GM23338 (cell line): ENCODE data around the gene HDAC11. TPM values are rescaled to one million over a fixed set of nuclear protein-coding genes. Genes with fewer than 3 reads are reported as not detected.

Experiments used
- ATAC-seq: fragments of 200-7000 bp; cut with Tn5 transposase; 3 replicates; pipeline ENCODE4 v1.9.1; 2020
- DNase-seq: peaks from one replicate; pipeline ENCODE4 v3.0.0-alpha.2; 2015; ENCODE audit warnings: low spot score
- H2AFZ ChIP-seq: fragments of 200-600 bp; sonication (generic); 2 replicates; pipeline ENCODE4 v1.8.0; 2016; ENCODE audit warnings: antibody characterized with exemption, mild to moderate bottlenecking, moderate library complexity
- H3F3A ChIP-seq: fragments of 200-600 bp; sonication (generic); replicated peaks from 2 replicates; pipeline ENCODE4 v1.8.0; 2017; ENCODE audit warnings: antibody characterized with exemption, mixed run types, low read depth
- H3K27ac ChIP-seq: fragments of 200-600 bp; sonication (generic); 2 replicates; pipeline ENCODE4 v1.6.1; 2016; ENCODE audit warnings: low read depth
- H3K27me3 ChIP-seq: fragments of 200-600 bp; sonication (generic); 2 replicates; pipeline ENCODE4 v1.8.0; 2016; ENCODE audit warnings: mild to moderate bottlenecking, mixed run types, moderate library complexity; ENCODE audit not compliant: insufficient read depth
- H3K36me3 ChIP-seq: fragments of 200-600 bp; sonication (generic); 2 replicates; pipeline ENCODE4 v1.8.0; 2016; ENCODE audit warnings: mild to moderate bottlenecking; ENCODE audit not compliant: insufficient read depth
- H3K4me1 ChIP-seq: fragments of 200-600 bp; sonication (generic); 2 replicates; pipeline ENCODE4 v1.8.0; 2016; ENCODE audit warnings: mild to moderate bottlenecking, moderate library complexity; ENCODE audit not compliant: insufficient read depth
- H3K4me2 ChIP-seq: fragments of 200-600 bp; sonication (generic); 2 replicates; pipeline ENCODE4 v1.7.1; 2017; ENCODE audit warnings: mixed run types
- H3K4me3 ChIP-seq: fragments of 200-600 bp; sonication (generic); 2 replicates; pipeline ENCODE4 v1.6.1; 2016; ENCODE audit warnings: mixed run types
- H3K79me2 ChIP-seq: fragments of 200-600 bp; sonication (generic); replicated peaks from 2 replicates; pipeline ENCODE4 v1.8.0; 2017; ENCODE audit warnings: mild to moderate bottlenecking; ENCODE audit not compliant: insufficient read depth
- H3K9me2 ChIP-seq: fragments of 200-600 bp; sonication (generic); 2 replicates; pipeline ENCODE4 v1.8.0; 2017; ENCODE audit not compliant: insufficient read depth
- H4K20me1 ChIP-seq: fragments of 200-600 bp; sonication (generic); replicated peaks from 2 replicates; pipeline ENCODE4 v1.8.0; 2017; ENCODE audit warnings: mild to moderate bottlenecking; ENCODE audit not compliant: insufficient read depth
- H3K27ac Mint-ChIP-seq: 2 replicates; pipeline ENCODE4 v1.8.0; 2020; ENCODE audit warnings: inconsistent platforms, mild to moderate bottlenecking, moderate library complexity, mixed read lengths
- H3K27me3 Mint-ChIP-seq: 3 replicates; pipeline ENCODE4 v1.8.0; 2022; ENCODE audit warnings: low read depth, mild to moderate bottlenecking, moderate library complexity, mixed read lengths, inconsistent platforms; ENCODE audit not compliant: insufficient read depth, poor library complexity
- H3K36me3 Mint-ChIP-seq: 3 replicates; pipeline ENCODE4 v1.8.0; 2021; ENCODE audit warnings: low read depth, mild to moderate bottlenecking, inconsistent platforms, moderate library complexity, mixed read lengths
- H3K4me1 Mint-ChIP-seq: 3 replicates; pipeline ENCODE4 v1.8.0; 2020; ENCODE audit warnings: mild to moderate bottlenecking, inconsistent platforms, mixed read lengths
- H3K4me3 Mint-ChIP-seq: 3 replicates; pipeline ENCODE4 v1.8.0; 2021; ENCODE audit warnings: moderate library complexity, mild to moderate bottlenecking, inconsistent platforms, mixed read lengths
- H3K9me3 Mint-ChIP-seq: 3 replicates; pipeline ENCODE4 v1.8.0; 2020; ENCODE audit warnings: moderate library complexity, mild to moderate bottlenecking, inconsistent platforms, mixed read lengths
- CREB1 ChIP-seq: fragments of 250-450 bp; sonication (Bioruptor Pico); IDR thresholded peaks from 2 replicates; pipeline ENCODE4 v1.5.0; 2020; ENCODE audit warnings: low read depth, mild to moderate bottlenecking, moderate library complexity
- EZH2 ChIP-seq: fragments of 200-600 bp; sonication (generic); IDR thresholded peaks from one replicate; pipeline ENCODE4 v1.8.0; 2017; ENCODE audit warnings: antibody characterized with exemption, mild to moderate bottlenecking, low read depth; ENCODE audit not compliant: unreplicated experiment
- EZH2phosphoT487 ChIP-seq: fragments of 200-600 bp; sonication (generic); IDR thresholded peaks from one replicate; pipeline ENCODE4 v1.8.1; 2018; ENCODE audit warnings: antibody characterized with exemption; ENCODE audit not compliant: unreplicated experiment
- JUNB ChIP-seq: IDR thresholded peaks from one replicate; pipeline ENCODE4 v1.6.1; 2016; ENCODE audit warnings: antibody characterized with exemption; ENCODE audit not compliant: unreplicated experiment
- STAT1 ChIP-seq: IDR thresholded peaks from one replicate; pipeline ENCODE4 v1.6.1; 2016; ENCODE audit warnings: antibody characterized with exemption; ENCODE audit not compliant: unreplicated experiment
- ZNF114 ChIP-seq: fragments of 250-450 bp; sonication (Bioruptor Pico); IDR thresholded peaks from 2 replicates; pipeline ENCODE4 v1.5.0; 2020; ENCODE audit warnings: mild to moderate bottlenecking, moderate library complexity
- ZNF331 ChIP-seq: fragments of 250-450 bp; sonication (Bioruptor Pico); IDR thresholded peaks from 2 replicates; pipeline ENCODE4 v1.5.0; 2020; ENCODE audit warnings: low read depth, mild to moderate bottlenecking, moderate library complexity
- polyA plus RNA-seq: library from polyadenylated mRNA; unstranded; fragments of >200 nt; fragmentation: Nextera tagmentation; extraction: Ambion mirVana; gene quantifications from 2 replicates; pipeline ENCODE4 v1.2.1, GENCODE V29; 2016
- total RNA-seq: library from RNA; depleted of rRNA; stranded (reverse); fragments of >200 nt; shearing (Covaris generic); gene quantifications from 2 replicates; pipeline ENCODE4 v1.2.3, GENCODE V29; 2014
- TF ChIP-seq, protein P1 (sequence below): IDR thresholded peaks from 2 replicates; pipeline ENCODE4 v1.6.1; 2016; ENCODE audit warnings: antibody characterized with exemption
- TF ChIP-seq, protein P2 (sequence below): IDR thresholded peaks from one replicate; pipeline ENCODE4 v1.6.1; 2018; ENCODE audit warnings: antibody characterized with exemption; ENCODE audit not compliant: unreplicated experiment
- TF ChIP-seq, protein P3 (sequence below): fragments of 250-450 bp; sonication (Bioruptor Pico); IDR thresholded peaks from 2 replicates; pipeline ENCODE4 v1.5.0; 2020; ENCODE audit warnings: mild to moderate bottlenecking, moderate library complexity

Gene HDAC11
- total and polyA plus RNA-seq, 2 experiments from 2014 or later, result 5.4 to 15.8 TPM

DNA sequence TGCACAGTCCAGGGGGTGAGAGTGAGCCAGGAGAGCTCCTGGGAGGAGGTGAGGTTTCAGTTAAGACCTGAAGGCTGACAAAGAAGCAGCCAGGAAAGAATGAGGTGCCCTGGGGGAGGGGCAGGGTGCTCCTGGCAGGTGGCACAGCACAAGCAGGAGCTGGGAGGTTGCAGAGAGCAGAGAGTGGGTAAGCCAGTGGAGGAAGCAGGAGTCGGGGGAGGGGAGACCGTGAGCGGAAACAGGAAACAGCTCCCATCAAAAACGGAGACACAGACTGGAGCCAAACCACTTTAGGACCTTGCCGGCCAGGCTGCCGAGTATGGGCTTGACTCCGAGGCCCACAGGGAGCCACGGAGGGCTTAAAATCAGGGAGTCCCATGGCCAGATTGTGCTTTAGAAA, 56.7 kb downstream of the HDAC11 start (continued):
- TF ChIP-seq, protein P1, sequence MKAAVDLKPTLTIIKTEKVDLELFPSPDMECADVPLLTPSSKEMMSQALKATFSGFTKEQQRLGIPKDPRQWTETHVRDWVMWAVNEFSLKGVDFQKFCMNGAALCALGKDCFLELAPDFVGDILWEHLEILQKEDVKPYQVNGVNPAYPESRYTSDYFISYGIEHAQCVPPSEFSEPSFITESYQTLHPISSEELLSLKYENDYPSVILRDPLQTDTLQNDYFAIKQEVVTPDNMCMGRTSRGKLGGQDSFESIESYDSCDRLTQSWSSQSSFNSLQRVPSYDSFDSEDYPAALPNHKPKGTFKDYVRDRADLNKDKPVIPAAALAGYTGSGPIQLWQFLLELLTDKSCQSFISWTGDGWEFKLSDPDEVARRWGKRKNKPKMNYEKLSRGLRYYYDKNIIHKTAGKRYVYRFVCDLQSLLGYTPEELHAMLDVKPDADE, result no peak
- TF ChIP-seq, protein P2, sequence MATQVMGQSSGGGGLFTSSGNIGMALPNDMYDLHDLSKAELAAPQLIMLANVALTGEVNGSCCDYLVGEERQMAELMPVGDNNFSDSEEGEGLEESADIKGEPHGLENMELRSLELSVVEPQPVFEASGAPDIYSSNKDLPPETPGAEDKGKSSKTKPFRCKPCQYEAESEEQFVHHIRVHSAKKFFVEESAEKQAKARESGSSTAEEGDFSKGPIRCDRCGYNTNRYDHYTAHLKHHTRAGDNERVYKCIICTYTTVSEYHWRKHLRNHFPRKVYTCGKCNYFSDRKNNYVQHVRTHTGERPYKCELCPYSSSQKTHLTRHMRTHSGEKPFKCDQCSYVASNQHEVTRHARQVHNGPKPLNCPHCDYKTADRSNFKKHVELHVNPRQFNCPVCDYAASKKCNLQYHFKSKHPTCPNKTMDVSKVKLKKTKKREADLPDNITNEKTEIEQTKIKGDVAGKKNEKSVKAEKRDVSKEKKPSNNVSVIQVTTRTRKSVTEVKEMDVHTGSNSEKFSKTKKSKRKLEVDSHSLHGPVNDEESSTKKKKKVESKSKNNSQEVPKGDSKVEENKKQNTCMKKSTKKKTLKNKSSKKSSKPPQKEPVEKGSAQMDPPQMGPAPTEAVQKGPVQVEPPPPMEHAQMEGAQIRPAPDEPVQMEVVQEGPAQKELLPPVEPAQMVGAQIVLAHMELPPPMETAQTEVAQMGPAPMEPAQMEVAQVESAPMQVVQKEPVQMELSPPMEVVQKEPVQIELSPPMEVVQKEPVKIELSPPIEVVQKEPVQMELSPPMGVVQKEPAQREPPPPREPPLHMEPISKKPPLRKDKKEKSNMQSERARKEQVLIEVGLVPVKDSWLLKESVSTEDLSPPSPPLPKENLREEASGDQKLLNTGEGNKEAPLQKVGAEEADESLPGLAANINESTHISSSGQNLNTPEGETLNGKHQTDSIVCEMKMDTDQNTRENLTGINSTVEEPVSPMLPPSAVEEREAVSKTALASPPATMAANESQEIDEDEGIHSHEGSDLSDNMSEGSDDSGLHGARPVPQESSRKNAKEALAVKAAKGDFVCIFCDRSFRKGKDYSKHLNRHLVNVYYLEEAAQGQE, result no peak

DNA sequence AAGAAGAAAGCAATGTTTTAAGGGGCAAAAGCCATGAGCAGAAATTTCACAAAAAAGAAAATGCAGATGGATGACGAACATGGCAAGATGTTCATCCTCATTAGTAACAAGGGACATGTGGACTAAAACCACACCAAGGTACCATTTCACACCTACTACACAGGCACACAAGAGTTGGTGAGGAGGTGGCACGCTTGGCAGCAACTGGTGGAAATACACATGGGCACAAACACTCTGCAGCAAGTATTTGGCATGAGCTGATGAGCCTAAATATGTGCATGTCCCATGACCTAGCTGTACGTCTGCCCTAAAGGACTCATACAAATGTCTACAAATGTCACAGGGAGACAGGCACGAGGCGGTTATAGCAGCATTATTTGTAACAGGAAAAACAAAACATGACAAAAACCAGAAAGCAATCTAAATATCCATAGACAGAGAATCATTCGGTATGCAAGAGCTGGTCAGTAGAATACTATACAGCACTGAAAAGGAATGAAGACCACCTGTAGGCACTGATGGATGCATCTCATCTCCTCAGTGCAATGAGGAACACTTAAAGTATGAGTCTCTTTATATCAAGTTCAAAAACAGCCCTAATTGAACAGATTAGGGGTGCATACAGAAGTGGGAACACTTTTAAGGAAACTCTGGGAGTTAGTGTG, 57.3 kb downstream of the HDAC11 start:
- TF ChIP-seq, protein P3, sequence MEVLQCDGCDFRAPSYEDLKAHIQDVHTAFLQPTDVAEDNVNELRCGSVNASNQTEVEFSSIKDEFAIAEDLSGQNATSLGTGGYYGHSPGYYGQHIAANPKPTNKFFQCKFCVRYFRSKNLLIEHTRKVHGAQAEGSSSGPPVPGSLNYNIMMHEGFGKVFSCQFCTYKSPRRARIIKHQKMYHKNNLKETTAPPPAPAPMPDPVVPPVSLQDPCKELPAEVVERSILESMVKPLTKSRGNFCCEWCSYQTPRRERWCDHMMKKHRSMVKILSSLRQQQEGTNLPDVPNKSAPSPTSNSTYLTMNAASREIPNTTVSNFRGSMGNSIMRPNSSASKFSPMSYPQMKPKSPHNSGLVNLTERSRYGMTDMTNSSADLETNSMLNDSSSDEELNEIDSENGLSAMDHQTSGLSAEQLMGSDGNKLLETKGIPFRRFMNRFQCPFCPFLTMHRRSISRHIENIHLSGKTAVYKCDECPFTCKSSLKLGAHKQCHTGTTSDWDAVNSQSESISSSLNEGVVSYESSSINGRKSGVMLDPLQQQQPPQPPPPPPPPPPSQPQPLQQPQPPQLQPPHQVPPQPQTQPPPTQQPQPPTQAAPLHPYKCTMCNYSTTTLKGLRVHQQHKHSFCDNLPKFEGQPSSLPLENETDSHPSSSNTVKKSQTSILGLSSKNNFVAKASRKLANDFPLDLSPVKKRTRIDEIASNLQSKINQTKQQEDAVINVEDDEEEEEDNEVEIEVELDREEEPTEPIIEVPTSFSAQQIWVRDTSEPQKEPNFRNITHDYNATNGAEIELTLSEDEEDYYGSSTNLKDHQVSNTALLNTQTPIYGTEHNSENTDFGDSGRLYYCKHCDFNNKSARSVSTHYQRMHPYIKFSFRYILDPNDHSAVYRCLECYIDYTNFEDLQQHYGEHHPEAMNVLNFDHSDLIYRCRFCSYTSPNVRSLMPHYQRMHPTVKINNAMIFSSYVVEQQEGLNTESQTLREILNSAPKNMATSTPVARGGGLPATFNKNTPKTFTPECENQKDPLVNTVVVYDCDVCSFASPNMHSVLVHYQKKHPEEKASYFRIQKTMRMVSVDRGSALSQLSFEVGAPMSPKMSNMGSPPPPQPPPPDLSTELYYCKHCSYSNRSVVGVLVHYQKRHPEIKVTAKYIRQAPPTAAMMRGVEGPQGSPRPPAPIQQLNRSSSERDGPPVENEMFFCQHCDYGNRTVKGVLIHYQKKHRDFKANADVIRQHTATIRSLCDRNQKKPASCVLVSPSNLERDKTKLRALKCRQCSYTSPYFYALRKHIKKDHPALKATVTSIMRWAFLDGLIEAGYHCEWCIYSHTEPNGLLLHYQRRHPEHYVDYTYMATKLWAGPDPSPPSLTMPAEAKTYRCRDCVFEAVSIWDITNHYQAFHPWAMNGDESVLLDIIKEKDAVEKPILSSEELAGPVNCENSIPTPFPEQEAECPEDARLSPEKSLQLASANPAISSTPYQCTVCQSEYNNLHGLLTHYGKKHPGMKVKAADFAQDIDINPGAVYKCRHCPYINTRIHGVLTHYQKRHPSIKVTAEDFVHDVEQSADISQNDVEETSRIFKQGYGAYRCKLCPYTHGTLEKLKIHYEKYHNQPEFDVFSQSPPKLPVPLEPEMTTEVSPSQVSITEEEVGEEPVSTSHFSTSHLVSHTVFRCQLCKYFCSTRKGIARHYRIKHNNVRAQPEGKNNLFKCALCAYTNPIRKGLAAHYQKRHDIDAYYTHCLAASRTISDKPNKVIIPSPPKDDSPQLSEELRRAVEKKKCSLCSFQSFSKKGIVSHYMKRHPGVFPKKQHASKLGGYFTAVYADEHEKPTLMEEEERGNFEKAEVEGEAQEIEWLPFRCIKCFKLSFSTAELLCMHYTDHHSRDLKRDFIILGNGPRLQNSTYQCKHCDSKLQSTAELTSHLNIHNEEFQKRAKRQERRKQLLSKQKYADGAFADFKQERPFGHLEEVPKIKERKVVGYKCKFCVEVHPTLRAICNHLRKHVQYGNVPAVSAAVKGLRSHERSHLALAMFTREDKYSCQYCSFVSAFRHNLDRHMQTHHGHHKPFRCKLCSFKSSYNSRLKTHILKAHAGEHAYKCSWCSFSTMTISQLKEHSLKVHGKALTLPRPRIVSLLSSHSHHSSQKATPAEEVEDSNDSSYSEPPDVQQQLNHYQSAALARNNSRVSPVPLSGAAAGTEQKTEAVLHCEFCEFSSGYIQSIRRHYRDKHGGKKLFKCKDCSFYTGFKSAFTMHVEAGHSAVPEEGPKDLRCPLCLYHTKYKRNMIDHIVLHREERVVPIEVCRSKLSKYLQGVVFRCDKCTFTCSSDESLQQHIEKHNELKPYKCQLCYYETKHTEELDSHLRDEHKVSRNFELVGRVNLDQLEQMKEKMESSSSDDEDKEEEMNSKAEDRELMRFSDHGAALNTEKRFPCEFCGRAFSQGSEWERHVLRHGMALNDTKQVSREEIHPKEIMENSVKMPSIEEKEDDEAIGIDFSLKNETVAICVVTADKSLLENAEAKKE (CRISPR knock-in tag), result no peak
- TF ChIP-seq, protein P1, result no peak
- no peak for TF ChIP-seq ZNF331
- no peak for TF ChIP-seq ZNF114 (CRISPR knock-in tag)
- TF ChIP-seq JUNB, result no peak
- no peak for TF ChIP-seq STAT1
- TF ChIP-seq CREB1, result no peak
- TF ChIP-seq EZH2phosphoT487, result no peak
- no peak for TF ChIP-seq EZH2
- H3K4me3 Mint-ChIP-seq, result no peak overlapping the region
- H3F3A ChIP-seq, result no peaks in the 10 kb centered on the region
- H3K9me3 Mint-ChIP-seq, result peaks cover 17% of the 10 kb centered on the region
- no peak for DNase-seq
- H3K36me3 Mint-ChIP-seq, result peaks cover 2% of the 10 kb centered on the region; the same call in 1 of the 3 replicates
- peaks cover 15% of the 10 kb centered on the region for H3K4me1 Mint-ChIP-seq
- H3K27me3 ChIP-seq, result no peaks in the 10 kb centered on the region
- H4K20me1 ChIP-seq, result no peaks in the 10 kb centered on the region
- no peaks in the 10 kb centered on the region for H3K79me2 ChIP-seq
- H3K9me2 ChIP-seq, result no peaks in the 10 kb centered on the region
- H3K36me3 ChIP-seq, result peaks cover 6% of the 10 kb centered on the region; the same call in 1 of the 2 replicates
- no peak overlapping the region for H3K4me3 ChIP-seq
- ATAC-seq, result no peak
- no peak overlapping the region for H3K27ac ChIP-seq
- H3K27me3 Mint-ChIP-seq, result peaks cover 20% of the 10 kb centered on the region
- H3K4me1 ChIP-seq, result peaks cover 9% of the 10 kb centered on the region; the same call in 1 of the 2 replicates
- H3K27ac Mint-ChIP-seq, result no peak overlapping the region; the same call in 1 of the 2 replicates
- peak overlapping the region; percentile 90 for H2AFZ ChIP-seq
- 0 out of 2 replicates have a peak overlapping the region, but pooled peaks have one; percentile 64 for H3K4me2 ChIP-seq
